HG03565 (cell line): Measurements from ENCODE around the gene TXNRD2.
"Not testable (repeated sequence)": the region's sequence is repeated elsewhere in the genome, so short reads cannot be mapped to it uniquely, and the experiment has no call there.

Experiments
- ATAC-seq: cut with Tn5 transposase; IDR thresholded peaks from one replicate; pipeline ENCODE4 v1.9.1; 2021; ENCODE audit warnings: mild to moderate bottlenecking, moderate library complexity; ENCODE audit not compliant: unreplicated experiment

TXNRD2 gene

DNA sequence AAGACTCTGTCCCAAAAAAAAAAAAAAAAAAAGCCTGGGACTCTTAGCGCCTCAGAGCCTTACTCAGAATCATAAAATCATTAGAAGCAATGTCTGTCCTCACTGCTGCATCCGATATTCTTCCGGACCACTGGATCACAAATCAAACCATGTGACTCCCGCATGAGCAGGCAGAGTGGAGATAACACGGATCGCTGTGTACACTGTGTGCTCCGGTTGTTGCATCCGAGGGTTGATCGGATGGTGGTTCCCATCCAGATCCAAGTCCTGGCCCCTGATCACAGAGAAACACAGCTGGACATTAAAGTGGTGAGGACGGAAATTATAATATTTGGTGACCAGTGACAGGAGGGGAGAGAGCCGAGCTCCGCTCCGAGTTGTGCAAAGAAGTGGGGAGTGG, 9.7 kb upstream of the TXNRD2 start:
- ATAC-seq: no peak

DNA sequence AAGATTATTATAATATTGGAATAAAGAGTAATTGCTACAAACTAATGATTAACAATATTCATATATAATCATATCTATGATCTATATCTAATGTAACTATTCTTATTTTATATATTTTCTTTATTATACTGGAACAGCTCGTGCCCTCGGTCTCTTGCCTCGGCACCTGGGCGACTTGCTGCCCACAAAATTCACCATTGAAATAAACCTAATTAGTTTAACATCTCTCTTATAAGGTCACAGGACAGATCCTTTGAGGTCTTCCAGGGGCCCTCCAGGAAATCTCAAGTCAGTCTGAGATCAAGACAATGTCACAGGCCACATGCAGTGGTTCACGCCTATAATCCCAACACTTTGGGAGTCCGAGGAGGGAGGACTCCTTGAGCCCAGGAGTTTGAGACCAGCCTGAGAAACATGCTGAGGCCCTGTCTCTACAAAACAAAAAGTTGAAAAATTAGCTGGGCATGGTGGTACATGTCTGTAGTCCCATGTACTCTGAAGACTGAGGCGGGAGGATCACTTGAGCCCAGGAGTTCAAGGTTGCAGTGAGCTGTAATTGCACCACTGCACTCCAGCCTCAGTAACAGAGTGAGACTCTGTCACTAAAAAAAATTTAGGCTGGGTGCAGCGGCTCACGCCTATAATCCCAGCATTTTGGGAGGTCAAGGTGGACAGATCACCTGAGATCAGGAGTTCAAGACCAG, 6.6 kb upstream of the TXNRD2 start:
- no peak for ATAC-seq

DNA sequence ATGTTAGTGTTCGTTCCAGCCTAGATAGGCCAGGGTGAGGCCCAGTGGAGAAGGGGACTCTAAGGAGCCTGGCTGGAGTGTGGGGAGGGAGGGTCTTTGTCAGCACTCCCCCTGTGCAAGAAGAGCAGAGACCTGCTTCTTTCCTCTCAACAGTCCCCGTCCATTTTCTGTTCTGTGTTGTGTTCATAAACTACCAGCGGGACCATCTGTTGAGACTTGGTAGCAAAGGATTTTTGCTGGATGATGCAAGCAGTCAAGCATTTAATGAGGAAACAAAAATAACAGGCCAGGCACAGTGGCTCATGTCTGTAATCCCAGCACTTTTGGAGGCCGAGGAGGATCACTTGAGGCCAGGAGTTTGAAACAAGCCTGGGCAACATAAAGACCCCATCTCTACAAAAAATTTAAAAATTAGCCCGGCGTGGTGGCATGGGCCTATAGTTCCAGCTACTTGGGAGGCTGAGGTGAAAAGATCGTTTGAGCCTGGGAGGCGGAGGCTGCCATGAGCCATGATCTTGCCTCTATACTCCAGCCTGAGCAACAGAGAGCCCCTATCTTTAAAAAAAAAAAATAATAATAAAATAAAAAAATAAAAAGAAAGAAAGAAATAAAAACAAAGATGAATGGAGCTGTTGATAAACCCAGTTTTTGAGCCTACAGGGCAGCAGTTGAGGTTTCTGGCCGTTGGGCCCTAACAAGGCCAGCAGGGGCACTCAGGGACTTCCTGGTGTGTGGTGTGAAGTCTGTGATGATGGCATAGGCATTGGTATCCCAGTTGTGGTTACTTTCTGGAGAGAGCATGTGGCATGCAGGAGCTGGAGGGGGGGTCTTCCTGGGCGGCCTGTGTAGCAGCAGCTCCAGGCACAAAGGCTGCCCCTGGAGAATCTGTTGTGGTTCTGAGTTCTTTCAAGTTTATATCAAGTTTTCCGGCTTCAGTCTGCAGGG, 1.7 kb upstream of the TXNRD2 start:
- ATAC-seq: no peak

DNA sequence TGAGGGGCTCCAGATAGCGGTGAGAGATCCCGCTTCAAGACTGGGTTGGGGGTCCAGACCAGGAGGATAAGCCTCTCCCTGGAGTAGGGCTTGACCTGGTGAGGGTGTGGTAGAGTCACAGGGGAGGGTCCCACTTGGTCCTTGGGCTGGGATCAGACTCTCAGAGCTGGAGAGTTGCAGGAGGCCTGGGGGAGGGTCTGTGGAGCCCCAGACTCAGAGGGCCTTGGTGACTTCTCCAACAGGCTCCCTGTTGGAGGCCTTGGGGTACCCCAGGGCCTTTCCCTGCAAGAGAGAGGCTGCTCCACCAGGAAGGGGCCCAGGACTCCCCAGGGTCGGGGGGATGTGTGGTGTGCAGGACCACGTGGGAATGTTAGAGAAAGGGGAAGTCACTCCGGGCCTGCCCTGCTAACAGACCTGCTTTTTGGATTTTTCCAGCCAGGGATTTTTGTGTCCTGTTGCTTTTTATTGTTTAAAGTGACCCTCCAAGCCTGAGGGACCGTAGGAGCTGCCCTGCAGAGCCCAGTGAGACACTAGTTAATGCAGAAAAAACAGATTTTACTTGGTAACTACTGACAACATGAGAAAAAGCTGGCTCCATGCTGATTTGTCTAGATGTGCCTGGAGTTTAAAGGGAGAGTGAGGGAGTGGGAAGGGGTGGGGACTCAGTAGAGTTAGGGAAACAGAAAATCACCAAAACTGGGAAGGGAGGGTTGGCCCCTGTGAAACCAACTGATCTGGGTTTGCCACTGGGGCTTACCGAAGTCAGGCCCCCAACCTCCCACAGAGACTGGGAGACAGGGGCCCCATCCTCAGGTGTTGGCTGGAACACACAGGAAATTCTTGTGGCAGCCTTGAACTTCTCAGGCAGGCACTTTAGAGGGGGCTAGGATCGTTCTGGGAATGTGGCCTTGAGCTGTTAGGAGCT, 801 bp upstream of the TXNRD2 start:
- ATAC-seq: no peak

DNA sequence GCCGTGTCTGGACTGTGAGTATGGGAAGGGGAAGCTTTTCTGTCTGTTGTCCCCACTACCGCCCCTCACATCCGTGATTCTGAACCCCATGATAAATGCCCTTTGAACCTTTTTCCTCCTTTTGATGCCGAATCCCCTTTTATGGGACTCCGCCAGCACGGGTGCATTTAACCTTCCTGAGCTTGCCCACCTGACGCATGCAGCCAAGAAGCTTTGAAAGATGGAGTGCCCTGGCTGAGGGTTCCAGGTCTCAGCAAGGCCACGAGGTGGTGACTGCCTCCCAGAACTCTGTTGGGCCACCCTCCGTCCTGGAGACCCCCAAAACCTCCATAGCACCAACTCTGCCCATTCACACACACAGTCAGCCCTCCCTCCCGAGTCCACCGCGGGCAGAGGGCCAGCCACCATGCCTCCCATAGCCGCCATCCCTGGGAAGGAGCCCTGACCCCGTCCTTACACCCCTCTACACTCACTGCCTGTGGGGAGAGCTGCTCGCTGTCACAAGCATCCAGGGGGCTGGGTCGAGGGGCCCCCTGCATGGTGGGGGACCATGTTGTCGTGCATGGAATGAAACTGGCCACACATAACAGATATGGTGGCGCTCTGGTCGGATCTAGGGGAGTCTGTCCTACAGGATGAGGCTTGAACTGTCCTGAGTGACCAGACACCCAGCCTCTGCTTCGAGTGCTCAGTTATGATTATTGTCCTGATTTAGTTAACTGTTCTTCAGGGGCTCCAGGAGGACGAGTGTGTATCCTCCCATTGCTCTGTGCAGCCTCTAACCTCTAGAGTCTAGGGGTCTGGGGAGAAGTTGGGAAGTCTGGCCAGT, 868 bp downstream of the TXNRD2 start:
- no peak for ATAC-seq

DNA sequence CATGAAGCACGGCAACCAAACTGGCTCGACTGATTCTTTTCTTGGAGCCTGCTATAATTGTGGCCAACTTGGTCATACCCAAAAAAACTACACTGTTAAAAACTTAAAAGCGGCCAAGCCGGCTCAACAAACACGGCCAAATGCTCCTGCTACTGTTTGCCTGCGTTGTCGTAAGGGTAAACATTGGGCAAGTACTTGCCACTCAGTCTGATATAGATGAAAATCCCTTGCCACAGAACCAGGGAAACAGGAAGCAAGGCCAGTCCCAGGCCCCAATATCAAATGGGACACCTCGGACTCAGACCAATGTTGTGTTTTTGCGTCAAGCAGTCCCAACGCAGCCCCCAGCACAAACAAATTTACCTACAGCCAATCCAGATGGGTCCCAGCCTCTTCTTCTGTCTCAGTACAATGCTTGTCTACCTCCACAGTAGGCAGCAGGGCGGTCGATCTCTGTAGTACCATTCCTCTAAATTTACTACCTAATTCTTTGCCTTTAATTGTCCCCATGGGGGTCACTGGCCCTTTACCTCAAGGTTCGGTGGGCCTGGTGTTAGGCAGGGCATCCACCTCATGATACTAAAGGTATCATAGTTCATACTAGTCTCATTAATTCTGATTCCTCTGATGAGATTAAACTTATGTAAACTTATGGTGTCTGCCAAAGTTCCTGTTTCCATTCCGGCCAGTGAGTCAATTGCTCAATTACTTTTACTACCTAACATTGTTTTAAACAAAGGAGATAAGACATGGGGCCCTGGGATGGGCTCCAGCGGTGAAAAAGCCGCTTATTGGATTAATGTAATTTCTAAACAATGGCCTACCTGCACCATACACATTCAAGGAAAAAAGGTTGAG, 3.8 kb downstream of the TXNRD2 start:
- no peak for ATAC-seq

DNA sequence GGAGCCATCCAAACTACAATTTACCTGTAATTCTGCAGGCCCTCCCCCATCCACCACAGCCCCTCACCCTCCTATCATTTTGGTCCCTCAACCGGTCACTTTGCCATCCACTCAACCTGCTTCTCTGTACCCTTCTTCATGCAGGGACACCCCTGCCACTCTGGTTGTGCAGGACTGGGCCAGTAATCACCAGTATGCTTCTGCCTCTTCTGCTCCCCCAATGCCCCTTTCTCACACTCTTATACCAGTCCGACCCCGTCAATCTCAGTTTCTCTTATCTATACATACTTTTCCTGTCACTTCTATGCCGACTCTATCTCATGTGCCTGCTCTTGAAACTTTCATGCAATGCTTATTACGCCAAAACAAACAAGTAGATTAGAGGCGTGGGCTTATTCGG, 5.1 kb downstream of the TXNRD2 start:
- no peak for ATAC-seq

DNA sequence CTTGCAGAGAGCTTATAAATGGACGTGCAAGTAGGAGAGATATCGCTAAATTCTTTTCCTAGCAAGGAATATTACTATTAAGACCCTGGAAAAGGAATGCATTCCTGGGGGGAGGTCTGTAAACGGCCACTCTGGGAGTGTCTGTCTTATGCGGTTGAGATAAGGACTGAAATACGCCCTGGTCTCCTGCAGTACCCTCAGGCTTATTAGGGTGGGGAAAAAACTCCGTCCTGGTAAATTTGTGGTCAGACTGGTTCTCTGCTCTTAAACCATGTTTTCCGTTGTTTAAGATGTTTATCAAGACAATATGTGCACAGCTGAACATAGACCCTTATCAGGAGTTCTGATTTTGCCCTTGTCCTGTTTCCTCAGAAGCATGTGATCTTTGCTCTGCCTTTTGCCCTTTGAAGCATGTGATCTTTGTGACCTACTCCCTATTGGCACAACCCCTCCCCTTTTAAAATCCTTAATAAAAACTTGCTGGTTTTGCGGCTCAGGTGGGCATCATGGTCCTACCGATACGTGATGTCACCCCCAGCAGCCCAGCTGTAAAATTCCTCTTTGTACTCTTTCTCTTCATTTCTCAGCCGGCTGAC, 6.4 kb downstream of the TXNRD2 start:
- ATAC-seq: not testable (repeated sequence)

DNA sequence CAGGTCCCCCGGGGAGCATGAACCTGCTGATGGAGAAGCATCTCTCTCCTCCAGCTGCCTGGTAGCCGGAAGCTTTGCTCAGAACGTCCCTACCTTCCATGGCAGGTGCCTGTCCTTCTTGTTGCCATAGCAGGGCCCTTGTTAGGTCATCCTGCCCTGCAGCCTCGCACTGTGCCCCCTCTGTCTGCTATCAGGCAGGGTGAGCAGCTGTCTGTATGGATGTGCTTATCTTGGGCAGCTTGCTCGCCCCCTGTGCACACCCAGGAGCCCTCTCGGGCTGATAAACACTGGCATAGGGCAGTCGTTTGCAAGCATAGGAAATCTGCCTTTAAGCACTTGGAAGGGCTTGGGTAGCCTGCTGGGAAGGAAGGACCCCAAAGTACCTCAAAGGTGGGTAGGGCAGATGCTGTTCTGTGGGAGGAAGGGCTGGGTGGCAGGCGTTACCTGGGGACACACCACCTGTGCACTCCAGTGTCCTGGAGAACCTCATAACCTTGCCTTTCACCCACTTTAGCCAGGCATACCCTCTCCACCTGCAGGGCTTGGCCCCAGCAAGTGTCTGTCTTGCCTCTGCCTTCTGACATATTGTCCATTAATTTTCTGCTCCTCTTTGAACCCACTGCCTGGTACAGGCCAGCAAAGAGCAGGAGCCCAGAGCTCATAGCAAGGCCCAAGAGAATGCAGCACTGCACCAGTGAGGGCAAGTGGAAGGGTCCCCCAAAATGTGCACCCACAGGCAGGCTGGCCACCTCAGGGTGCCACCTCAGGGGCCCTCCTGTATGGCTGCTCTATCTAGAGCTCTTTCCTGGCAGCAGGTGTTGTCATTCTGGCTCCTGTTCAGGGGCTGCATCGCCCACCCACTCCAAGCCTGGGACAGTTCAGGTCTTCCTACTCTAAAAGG, 8.0 kb downstream of the TXNRD2 start:
- ATAC-seq: no peak

DNA sequence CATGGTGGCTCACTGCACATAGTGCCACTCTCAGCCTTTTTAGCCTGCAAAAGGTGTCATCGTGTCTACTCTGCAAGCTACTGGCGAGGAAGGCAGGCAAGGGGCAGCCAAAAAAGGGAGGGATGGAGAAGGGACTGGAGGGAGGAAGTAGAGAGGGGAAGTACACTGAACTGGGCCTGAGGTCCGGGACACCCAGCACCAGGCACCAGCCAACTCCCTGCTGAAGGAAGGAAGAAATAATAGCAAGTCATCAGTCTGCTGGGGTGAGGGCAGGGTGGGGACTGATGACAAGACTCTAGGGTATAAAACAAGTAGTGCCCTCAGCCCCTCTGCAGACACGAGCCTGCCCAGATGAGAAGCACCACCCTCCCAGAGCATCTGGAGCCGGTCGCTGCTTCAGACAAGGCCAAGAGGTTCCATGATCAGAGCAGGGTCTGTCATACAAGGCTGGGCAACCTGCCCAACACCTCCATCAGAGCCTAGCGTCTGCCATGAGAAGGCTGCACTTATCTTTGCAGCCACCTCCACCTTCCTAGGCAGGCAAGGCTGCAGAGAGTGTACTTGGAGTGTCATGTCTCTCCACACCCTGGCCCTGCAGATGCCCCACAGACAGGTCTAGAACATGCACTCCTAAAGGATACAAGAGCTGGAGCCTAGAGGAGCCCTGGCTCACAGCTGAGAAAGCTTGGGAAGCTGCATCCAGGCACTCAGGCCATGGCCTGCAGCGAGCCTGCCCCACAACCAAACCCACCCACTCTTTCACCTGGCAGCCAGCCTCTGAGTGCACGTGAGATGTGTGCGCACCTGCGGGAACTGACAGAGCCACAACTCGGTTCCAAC, 9.0 kb downstream of the TXNRD2 start:
- no peak for ATAC-seq

DNA sequence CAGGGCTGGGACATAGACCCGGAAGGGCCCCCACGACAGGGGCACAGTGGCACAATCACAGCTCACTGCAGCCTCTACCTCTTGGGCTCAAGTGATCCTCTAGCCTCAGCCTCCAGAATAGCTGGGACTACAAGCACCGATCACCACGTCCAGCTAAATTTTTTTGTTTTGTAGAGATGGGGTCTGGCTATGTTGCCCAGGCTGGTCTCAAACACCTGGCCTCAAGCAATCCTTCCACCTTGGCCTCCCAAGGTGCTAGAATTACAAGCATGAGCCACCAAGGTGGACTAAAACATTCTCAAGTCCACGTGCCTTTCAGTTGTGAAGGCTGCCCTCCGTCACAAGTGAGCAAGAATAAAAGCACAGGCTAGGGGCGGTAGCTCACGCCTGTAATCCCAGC, 10.1 kb downstream of the TXNRD2 start:
- no peak for ATAC-seq

DNA sequence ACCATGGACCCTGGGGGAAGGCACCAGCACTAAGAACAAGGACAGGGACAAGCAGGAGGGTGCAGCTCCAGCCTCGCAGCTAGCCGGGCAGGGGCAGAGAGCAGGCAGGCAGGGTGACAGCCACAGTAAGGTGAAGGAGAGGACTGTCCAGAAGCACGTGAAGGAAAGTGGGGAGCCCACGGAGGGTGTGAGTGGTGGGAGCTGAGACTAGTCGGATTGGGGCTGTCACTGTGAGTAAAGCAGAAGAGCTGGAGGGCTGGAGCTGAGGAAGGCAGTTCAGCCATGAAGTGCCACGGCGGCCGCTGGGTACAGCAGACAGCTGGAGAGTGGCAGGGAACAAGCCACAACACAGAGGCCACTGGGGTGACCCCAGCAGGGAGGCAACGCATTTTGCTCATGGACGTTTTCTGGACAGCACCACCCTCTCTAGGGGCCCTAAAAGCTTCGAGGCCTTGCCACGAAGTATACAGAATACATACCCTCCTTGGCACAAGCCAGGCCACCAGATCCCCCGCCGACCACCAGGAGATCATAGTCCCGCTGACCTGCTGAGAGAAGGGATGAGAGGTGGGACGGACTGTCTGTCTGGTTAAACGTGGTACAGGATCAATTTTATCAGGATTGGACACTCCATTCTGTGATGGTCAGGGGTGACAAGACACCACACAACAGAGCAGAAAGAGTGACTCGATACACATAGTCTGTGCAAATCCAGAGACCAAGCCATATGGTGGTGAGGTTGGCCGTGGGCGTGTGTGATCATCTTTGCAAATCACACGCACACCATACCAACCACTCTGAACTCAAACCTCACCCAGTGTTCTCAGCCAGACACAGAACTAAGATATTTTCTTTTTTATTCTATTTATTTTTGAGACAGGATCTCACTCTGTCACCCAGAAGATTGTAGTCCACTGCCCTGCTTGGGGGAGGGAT, 10.8 kb downstream of the TXNRD2 start:
- ATAC-seq: no peak

DNA sequence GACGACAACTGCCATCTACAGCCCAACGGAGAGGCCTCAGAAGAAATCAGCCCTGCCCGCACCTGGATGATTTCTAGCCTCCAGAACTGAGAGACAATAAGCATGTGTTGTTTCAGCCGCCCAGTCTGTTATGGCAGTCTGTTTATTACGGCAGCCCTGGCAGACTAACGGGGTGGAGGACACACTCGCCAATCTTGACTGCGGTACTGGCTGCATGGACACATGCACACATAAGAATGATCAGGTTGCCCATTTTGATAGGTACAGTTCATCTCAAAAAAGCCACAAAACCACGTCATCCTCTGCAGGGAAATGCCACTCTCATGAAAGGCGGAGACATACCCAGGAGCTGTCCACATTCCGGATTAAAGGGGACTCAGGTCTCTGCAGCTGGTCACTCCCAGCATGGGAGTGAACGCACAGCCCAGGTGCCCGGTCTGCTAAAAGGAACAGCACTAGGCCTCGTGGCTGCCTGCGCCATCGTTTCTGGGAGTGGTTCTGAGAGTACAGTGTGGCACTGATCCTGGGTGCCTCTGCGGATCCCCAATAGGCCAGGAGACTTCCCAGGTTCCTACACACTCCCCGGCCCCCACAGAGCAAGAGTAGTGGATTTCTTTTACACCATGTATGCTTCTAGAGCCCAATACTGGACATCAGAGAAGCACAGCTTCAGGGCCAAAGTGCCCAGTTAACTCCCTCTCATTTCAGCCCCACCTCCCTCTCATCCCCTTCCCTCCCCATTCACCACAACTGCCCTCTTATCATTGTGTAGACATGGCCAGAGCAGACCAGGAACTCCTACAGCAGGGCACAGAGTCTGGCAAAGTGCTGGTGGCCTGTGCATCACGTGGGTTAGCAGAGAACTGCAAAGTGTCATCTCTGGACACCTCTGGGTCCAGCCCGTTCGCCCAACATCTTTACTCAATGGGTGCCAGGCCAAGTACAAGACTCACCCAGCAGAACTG, 11.8 kb downstream of the TXNRD2 start:
- ATAC-seq: no peak

DNA sequence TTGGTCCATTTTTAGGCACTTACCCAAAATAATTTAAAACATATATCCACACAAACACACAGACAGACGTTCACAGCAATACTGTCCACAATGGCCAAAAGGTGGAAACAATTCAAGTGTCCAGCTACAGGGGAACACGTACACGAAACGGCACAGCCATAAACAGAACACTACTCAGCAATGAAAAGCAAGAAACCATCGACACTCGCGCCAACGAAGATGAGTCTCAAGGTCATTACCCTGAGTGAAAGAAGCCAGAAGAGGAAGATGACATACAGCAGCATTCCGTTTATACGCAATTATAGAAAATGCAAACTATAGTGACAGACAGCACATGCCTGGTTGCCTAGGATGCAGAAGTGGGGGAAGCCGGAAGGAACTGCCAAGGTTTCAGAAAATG, 13.4 kb downstream of the TXNRD2 start:
- ATAC-seq: no peak

DNA sequence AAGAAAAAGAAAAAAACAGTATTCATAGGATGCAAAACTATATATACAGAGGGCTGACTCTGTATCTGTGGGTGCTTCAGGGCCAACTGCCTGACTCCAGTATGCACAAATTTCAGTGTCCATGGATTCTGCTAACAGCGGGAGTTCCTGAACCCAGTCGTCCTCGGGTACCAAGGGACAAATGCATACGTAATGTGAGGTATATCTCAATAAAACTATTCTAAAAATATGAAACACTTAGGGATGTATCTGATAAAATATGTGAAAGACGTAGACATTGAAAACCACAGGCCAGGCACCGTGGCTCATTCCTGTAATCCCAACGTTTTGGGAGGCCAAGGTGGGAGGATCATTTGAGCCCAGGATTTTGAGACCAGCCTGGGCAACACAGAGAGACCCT, 13.9 kb downstream of the TXNRD2 start:
- no peak for ATAC-seq
